ENCODE results near the gene CDC42BPA. TPM values are rescaled to one million over a fixed set of nuclear protein-coding genes. Genes with fewer than 3 reads are reported as not detected.

CDC42BPA gene
- total and polyA plus RNA-seq, 2 of the 8 experiments (the other 6 are each of a cell fraction or from before 2014, with no cell fraction given) = 7.1 to 28.5 TPM

DNA sequence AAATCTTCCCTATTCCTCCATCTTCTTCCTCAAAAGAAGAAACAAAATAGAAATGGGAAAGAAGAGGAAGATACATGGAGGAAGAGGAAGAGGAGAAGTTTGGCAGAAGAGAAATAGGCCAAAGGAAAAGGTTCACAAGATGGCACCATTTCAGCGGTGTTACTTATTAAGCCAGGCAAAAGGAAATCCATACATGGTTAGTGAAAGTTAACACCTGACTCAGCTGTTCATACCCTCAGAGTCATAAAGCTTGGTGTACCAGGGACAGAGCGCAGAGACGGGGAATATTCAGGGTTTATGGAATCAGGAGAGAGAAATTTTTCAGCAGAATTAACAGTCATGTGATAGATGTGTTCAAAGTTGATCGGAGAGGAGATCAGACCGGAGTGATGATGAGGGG is 307.6 kb downstream of the CDC42BPA start (continued):
- no peak for TF ChIP-seq SP1 (IDR thresholded peaks at IDR 0.05; ENCODE audit: low read depth, low read length)

DNA sequence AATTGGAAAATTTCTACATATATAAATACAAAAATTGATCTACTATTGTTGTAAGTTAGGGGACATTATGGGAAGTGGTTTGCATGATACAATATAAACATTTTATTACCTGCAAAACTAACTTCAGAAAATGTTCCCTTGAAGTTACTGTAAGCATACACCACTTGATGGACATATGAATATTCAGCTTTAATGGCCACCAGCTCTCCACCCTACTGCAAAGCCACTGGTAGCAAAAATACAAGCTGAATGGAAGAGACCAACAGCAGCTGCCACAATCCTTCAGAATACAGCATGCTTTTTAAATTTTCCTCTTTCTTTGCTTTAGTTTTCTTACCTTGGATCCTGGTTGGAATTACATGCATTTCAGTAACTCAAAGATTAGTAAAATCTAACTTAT is 308.4 kb downstream of the CDC42BPA start:
- H3K14ac ChIP-seq (ENCODE audit: insufficient read length) = no peak overlapping the region
- H2BK120ac ChIP-seq (replicated peaks; ENCODE audit: low read depth, low read length) = no peak overlapping the region
- H2AFZ ChIP-seq (ENCODE audit: low read length) = no peak overlapping the region
- H3K79me2 ChIP-seq (ENCODE audit: control insufficient read depth in 1 of 2, insufficient read depth in 2 of 2, low read length in 2 of 2) = no peaks in the 10 kb centered on the region
- no peak overlapping the region for H3K4ac ChIP-seq (replicated peaks; ENCODE audit: insufficient read length, low read depth, low read length)
- FAIRE-seq (no peak), DNase-seq (ENCODE audit: low read depth in 1 of 2, low spot score in 2 of 2) (no peak)
- no peak overlapping the region for H2BK5ac ChIP-seq (ENCODE audit: low read depth, low read length)
- no peak overlapping the region for H4K8ac ChIP-seq (ENCODE audit: extremely low read depth, insufficient read depth, low read length)
- no peak overlapping the region for H3K18ac ChIP-seq (ENCODE audit: extremely low read depth, low read length)
- POLR2A ChIA-PET (ENCODE audit: partially characterized antibody) = no interaction called here
- H3K9ac ChIP-seq (replicated peaks in 1 of 4; ENCODE audit: extremely low read depth in 1 of 4, low read depth in 3 of 4, low read length in 3 of 4) = no peak overlapping the region
- H3K79me1 ChIP-seq (ENCODE audit: low read depth, low read length) = no peaks in the 10 kb centered on the region
- TF ChIP-seq RXRA (IDR thresholded peaks at IDR 0.05; ENCODE audit: insufficient read depth, low read depth, low read length) (no peak), RNF2 (IDR thresholded peaks at IDR 0.05; ENCODE audit: borderline replicate concordance, low read depth, low read length, missing control alignments, poor library complexity, severe bottlenecking) (no peak), KDM4A (IDR thresholded peaks at IDR 0.05; ENCODE audit: low read depth, low read length, severe bottlenecking) (no peak), SIN3A (conservative IDR thresholded peaks at IDR 0.05 in 1 of 2, IDR thresholded peaks at IDR 0.05 in 1 of 2; ENCODE audit: low read depth in 1 of 2, low read length in 2 of 2) (no peak), TCF12 (IDR thresholded peaks at IDR 0.05; ENCODE audit: low read depth, low read length) (no peak), YY1 (IDR thresholded peaks at IDR 0.05; ENCODE audit: low read depth, low read length) (no peak), CHD1 (IDR thresholded peaks at IDR 0.05; ENCODE audit: low read depth, low read length) (no peak), KDM5A (IDR thresholded peaks at IDR 0.05; ENCODE audit: low read length) (no peak), BACH1 (IDR thresholded peaks at IDR 0.05; ENCODE audit: low read length) (no peak)
- H3K4me2 ChIP-seq (ENCODE audit: insufficient read depth in 1 of 2, low read depth in 2 of 2, low read length in 2 of 2) = no peak overlapping the region
- H3K23me2 ChIP-seq (ENCODE audit: low read depth, low read length) = no peaks in the 10 kb centered on the region
- H4K5ac ChIP-seq (ENCODE audit: insufficient read length, low read depth, low read length) = no peak overlapping the region
- no peak overlapping the region for H2BK12ac ChIP-seq (ENCODE audit: low read depth, low read length)
- CTCF ChIA-PET (ENCODE audit: partially characterized antibody) = interaction anchor here (1.0 to 1.6 kb wide), 3 partner anchors 9 to 26 kb away, joined by 4 to 6 read pairs (median 5); no protein-coding TSS in a partner anchor
- no peaks in the 10 kb centered on the region for H3K27me3 ChIP-seq (replicated peaks in 1 of 4; ENCODE audit: control insufficient read depth in 3 of 4, extremely low read depth in 1 of 4, insufficient read depth in 3 of 4, low read length in 3 of 4)
- H4K91ac ChIP-seq (replicated peaks; ENCODE audit: insufficient read length, low read length) = no peak overlapping the region
- no peaks in the 10 kb centered on the region for H4K20me1 ChIP-seq (replicated peaks in 1 of 2; ENCODE audit: control insufficient read depth in 1 of 2, insufficient read depth in 2 of 2, low read length in 2 of 2)
- H2AK5ac ChIP-seq (ENCODE audit: low read depth, low read length) = no peak overlapping the region
- no peak overlapping the region for H3K4me3 ChIP-seq (ENCODE audit: extremely low read depth in 1 of 4, insufficient read depth in 2 of 4, low read depth in 3 of 4, low read length in 4 of 4)
- no peaks in the 10 kb centered on the region for H3K9me3 ChIP-seq (ENCODE audit: insufficient read depth in 2 of 2, low read depth in 1 of 2, low read length in 1 of 2)
- no peak overlapping the region for H3K23ac ChIP-seq (ENCODE audit: insufficient read length)
- H3K36me3 ChIP-seq (ENCODE audit: control insufficient read depth in 2 of 4, insufficient read depth in 4 of 4, low read length in 3 of 4) = no peaks in the 10 kb centered on the region
- H3K56ac ChIP-seq (replicated peaks; ENCODE audit: insufficient read length, low read depth, low read length) = no peak overlapping the region
- H3K27ac ChIP-seq (ENCODE audit: low read depth, low read length) = no peak overlapping the region
- no peak overlapping the region for H2BK20ac ChIP-seq (ENCODE audit: low read length)
- no peak overlapping the region for H2BK15ac ChIP-seq (ENCODE audit: low read length)
- H3K4me1 ChIP-seq (replicated peaks in 1 of 4; ENCODE audit: control insufficient read depth in 3 of 4, insufficient read depth in 4 of 4, low read length in 3 of 4) = no peaks in the 10 kb centered on the region

All from H1 (cell line).